Coronary artery (tissue), 2 donors: ENCODE data around the gene CNOT4.
"Not testable (repeated sequence)": the region's sequence is repeated elsewhere in the genome, so short reads cannot be mapped to it uniquely, and the experiment has no call there.

Experiments used
- DNase-seq: peaks from one replicate; pipeline ENCODE4 v3.0.0-alpha.2; 2017; ENCODE audit warnings: low spot score
- H3K27ac ChIP-seq, 2 donors: fragments of 200-600 bp; sonication (generic); one replicate each; pipeline ENCODE4 v1.5.1; 2016 to 2019
- H3K4me3 ChIP-seq: fragments of 200-600 bp; sonication (generic); 2 replicates; pipeline ENCODE4 v1.5.1; 2016; ENCODE audit warnings: mild to moderate bottlenecking, moderate library complexity
- TF ChIP-seq, protein P1 (sequence below): fragments of 200-600 bp; sonication (generic); IDR thresholded peaks from one replicate; pipeline ENCODE4 v1.5.1; 2019; ENCODE audit warnings: antibody characterized with exemption

Gene CNOT4

DNA sequence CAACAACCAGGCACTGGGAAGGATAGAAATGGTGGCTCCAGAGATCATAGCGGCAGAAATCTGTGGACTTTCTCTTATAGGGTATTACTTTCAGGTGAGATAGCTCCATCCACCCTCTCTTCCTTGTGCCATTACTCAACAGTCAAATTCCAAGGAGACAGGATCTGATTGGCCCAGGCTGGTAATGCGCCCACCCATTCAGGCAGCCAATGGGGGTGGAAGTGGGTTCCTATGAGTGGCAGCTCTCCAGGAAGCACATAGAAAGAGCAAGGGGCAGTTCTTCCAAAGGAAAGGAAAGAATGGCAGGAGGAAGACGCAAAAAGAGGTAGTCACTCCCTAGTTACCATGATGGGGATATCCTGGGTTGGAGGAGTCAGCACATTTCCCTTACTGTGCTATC, 181.8 kb downstream of the CNOT4 start:
- DNase-seq = peak; percentile 26
- Histone ChIP-seq H3K4me3 (no peak overlapping the region), H3K27ac (no peak overlapping the region)
- TF ChIP-seq, protein P1, sequence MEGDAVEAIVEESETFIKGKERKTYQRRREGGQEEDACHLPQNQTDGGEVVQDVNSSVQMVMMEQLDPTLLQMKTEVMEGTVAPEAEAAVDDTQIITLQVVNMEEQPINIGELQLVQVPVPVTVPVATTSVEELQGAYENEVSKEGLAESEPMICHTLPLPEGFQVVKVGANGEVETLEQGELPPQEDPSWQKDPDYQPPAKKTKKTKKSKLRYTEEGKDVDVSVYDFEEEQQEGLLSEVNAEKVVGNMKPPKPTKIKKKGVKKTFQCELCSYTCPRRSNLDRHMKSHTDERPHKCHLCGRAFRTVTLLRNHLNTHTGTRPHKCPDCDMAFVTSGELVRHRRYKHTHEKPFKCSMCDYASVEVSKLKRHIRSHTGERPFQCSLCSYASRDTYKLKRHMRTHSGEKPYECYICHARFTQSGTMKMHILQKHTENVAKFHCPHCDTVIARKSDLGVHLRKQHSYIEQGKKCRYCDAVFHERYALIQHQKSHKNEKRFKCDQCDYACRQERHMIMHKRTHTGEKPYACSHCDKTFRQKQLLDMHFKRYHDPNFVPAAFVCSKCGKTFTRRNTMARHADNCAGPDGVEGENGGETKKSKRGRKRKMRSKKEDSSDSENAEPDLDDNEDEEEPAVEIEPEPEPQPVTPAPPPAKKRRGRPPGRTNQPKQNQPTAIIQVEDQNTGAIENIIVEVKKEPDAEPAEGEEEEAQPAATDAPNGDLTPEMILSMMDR = no peak

- peak; percentile 55 for DNase-seq
- TF ChIP-seq, protein P1 = no peak
- Histone ChIP-seq H3K4me3 (no peak overlapping the region), H3K27ac (no peak overlapping the region)
These were observed 182.4 kb downstream of the CNOT4 start for GRCh38 chr7:135327458-135327857.

GRCh38 chr7:135326636-135327280, 183.1 kb downstream of the CNOT4 start:
- Histone ChIP-seq H3K27ac (no peak overlapping the region), H3K4me3 (no peak overlapping the region)
- TF ChIP-seq, protein P1 = no peak
- DNase-seq = no peak

GRCh38 chr7:135322571-135323340, 187.1 kb downstream of the CNOT4 start:
- Histone ChIP-seq H3K27ac (no peak overlapping the region), H3K4me3 (no peak overlapping the region)
- DNase-seq = no peak
- TF ChIP-seq, protein P1 = no peak

GRCh38 chr7:135321556-135321955, 188.3 kb downstream of the CNOT4 start:
- TF ChIP-seq, protein P1 = no peak
- peak overlapping the region in 1 of 2 donors; percentile 38 for H3K27ac ChIP-seq
- H3K4me3 ChIP-seq = no peak overlapping the region
- no peak for DNase-seq

- not testable (repeated sequence) for DNase-seq
These were observed 188.9 kb downstream of the CNOT4 start for GRCh38 chr7:135320953-135321352.

DNA sequence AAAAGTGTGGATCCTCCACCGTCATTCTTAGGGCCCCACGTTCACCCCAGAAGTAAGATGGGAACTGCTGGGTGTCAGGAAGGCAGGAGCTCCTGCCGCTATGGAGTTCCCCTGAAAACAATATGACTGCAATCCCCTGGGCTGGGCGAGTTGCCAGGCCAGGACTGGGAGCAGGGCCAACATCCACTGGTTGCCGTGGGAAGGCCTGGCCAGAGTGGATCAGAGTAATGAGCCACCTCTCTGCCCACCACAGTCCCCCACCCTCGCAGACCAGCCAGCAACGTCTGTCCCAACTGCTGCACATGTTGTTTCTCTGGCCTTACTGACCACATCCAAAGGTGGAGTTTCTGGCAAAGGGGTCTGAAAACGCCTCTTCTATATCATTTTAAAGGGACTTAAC, 189.6 kb downstream of the CNOT4 start:
- peak overlapping the region in 1 of 2 donors; percentile 42 for H3K27ac ChIP-seq
- no peak overlapping the region for H3K4me3 ChIP-seq
- DNase-seq = no peak
- TF ChIP-seq, protein P1 = no peak

More at GRCh38 chr7:135320953-135321352, 188.9 kb downstream of the CNOT4 start:
- peak overlapping the region in 1 of 2 donors; percentile 42 for H3K27ac ChIP-seq
- H3K4me3 ChIP-seq = not testable (repeated sequence)
